ENCODE results near the gene PAQR7. TPM values are rescaled to one million over a fixed set of nuclear protein-coding genes. Genes with fewer than 3 reads are reported as not detected.

The PAQR7 gene
- total and polyA plus RNA-seq, 4 donors = 4.2 to 12.1 (median 6.6) TPM

GRCh38 chr1:25863486-25864262 lies 11.8 kb downstream of the PAQR7 start:
- no peak for ATAC-seq (ENCODE audit: insufficient read depth, low FRiP score)
- no peaks in the 10 kb centered on the region for H3K9me3 ChIP-seq (ENCODE audit: control insufficient read depth in 4 of 4, insufficient read depth in 3 of 4, low read length in 3 of 4)
- no peak overlapping the region for H3K4me3 ChIP-seq
- TF ChIP-seq, protein P1, sequence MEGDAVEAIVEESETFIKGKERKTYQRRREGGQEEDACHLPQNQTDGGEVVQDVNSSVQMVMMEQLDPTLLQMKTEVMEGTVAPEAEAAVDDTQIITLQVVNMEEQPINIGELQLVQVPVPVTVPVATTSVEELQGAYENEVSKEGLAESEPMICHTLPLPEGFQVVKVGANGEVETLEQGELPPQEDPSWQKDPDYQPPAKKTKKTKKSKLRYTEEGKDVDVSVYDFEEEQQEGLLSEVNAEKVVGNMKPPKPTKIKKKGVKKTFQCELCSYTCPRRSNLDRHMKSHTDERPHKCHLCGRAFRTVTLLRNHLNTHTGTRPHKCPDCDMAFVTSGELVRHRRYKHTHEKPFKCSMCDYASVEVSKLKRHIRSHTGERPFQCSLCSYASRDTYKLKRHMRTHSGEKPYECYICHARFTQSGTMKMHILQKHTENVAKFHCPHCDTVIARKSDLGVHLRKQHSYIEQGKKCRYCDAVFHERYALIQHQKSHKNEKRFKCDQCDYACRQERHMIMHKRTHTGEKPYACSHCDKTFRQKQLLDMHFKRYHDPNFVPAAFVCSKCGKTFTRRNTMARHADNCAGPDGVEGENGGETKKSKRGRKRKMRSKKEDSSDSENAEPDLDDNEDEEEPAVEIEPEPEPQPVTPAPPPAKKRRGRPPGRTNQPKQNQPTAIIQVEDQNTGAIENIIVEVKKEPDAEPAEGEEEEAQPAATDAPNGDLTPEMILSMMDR (IDR thresholded peaks at IDR 0.05; ENCODE audit: control extremely low read depth, extremely low read depth) = no peak
- H3K27me3 ChIP-seq (ENCODE audit: control insufficient read depth in 3 of 3, insufficient read depth in 3 of 3, low read length in 2 of 3) = no peaks in the 10 kb centered on the region
- H3K4me1 ChIP-seq (ENCODE audit: control insufficient read depth in 5 of 5, insufficient read depth in 5 of 5, low read length in 5 of 5) = peaks cover 0 to 7% (median 2%) of the 10 kb centered on the region in 5 donors
- H3K27ac ChIP-seq (ENCODE audit: low read depth in 1 of 2, low read length in 1 of 2) = no peak overlapping the region
- no peak overlapping the region for H3K9ac ChIP-seq (ENCODE audit: insufficient read depth in 1 of 2, low read length in 2 of 2)
- peaks cover 0 to 10% (median 4%) of the 10 kb centered on the region in 4 donors for H3K36me3 ChIP-seq (ENCODE audit: control insufficient read depth in 4 of 4, insufficient read depth in 4 of 4, low read length in 4 of 4)
- no peak for DNase-seq
- 95 to 96% methylated on average over 25 of the region's 25 CpGs for WGBS, 2 donors

- H3K27ac ChIP-seq (ENCODE audit: low read depth in 1 of 2, low read length in 1 of 2) = no peak overlapping the region
- TF ChIP-seq, protein P1 (IDR thresholded peaks at IDR 0.05; ENCODE audit: control extremely low read depth, extremely low read depth) = no peak
- DNase-seq = no peak
- peaks cover 0 to 10% (median 4%) of the 10 kb centered on the region in 4 donors for H3K36me3 ChIP-seq (ENCODE audit: control insufficient read depth in 4 of 4, insufficient read depth in 4 of 4, low read length in 4 of 4)
- H3K27me3 ChIP-seq (ENCODE audit: control insufficient read depth in 3 of 3, insufficient read depth in 3 of 3, low read length in 2 of 3) = no peaks in the 10 kb centered on the region
- H3K9me3 ChIP-seq (ENCODE audit: control insufficient read depth in 4 of 4, insufficient read depth in 3 of 4, low read length in 3 of 4) = no peaks in the 10 kb centered on the region
- H3K4me3 ChIP-seq = no peak overlapping the region
- H3K9ac ChIP-seq (ENCODE audit: insufficient read depth in 1 of 2, low read length in 2 of 2) = no peak overlapping the region
- H3K4me1 ChIP-seq (ENCODE audit: control insufficient read depth in 5 of 5, insufficient read depth in 5 of 5, low read length in 5 of 5) = peaks cover 0 to 8% (median 3%) of the 10 kb centered on the region in 5 donors
- no peak for ATAC-seq (ENCODE audit: insufficient read depth, low FRiP score)
- 91 to 96% methylated on average over 20 of the region's 20 CpGs for WGBS, 2 donors
Measured at GRCh38 chr1:25862785-25863485, 12.6 kb downstream of the PAQR7 start.

DNA sequence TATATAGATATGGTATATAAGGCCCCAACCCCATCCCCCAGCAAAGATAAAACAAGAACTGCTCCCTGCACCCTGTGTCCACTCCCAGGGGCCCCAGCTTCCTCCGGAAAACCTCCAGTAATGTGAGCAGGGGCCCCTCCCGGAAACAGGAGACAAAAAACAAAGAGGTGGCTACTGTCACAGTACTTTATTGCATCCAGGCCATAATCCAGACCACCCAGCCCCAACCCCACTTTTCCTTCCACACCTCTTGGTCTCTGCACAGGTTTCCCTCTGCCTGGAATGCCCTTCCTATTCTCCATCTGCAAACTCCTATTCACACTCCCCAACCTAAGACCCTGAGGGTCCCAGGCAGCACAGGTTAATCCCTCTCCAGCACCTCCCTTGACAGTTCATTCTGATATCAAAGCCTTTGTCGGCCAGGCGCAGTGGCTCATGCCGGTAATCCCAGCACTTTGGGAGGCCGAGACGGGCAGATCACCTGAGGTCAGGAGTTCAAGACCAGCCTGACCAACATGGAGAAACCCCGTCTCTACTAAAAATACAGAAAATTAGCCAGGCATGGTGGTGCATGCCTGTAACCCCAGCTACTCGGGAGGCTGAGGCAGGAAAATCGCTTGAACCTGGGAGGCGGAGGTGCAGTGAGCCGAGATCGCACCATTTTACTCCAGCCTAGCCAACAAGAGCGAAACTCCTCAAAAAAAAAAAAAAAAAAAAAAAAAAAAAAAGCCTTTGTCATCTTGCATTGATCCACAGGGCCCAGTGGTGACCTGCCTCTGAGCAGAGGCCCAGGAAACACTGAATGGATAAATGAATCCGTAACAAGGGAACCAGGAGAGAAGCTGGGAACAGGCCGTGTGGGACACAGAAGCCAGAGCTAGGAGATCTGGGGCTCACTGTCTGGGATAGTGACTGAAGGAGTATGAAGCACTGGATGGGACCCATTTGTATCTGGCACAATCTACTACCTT lies 13.9 kb downstream of the PAQR7 start:
- no peaks in the 10 kb centered on the region for H3K9me3 ChIP-seq (ENCODE audit: control insufficient read depth in 4 of 4, insufficient read depth in 3 of 4, low read length in 3 of 4)
- no peaks in the 10 kb centered on the region for H3K27me3 ChIP-seq (ENCODE audit: control insufficient read depth in 3 of 3, insufficient read depth in 3 of 3, low read length in 2 of 3)
- ATAC-seq (ENCODE audit: insufficient read depth, low FRiP score) (no peak), DNase-seq (peak in 2 of 3 donors; percentile 22 to 38)
- 52 to 63% methylated on average over 16 of the region's 16 CpGs for WGBS, 2 donors
- H3K36me3 ChIP-seq (ENCODE audit: control insufficient read depth in 4 of 4, insufficient read depth in 4 of 4, low read length in 4 of 4) = peaks cover 0 to 10% (median 4%) of the 10 kb centered on the region in 4 donors
- H3K9ac ChIP-seq (ENCODE audit: insufficient read depth in 1 of 2, low read length in 2 of 2) = no peak overlapping the region
- TF ChIP-seq, protein P1 (IDR thresholded peaks at IDR 0.05; ENCODE audit: control extremely low read depth, extremely low read depth) = no peak
- no peak overlapping the region for H3K27ac ChIP-seq (ENCODE audit: low read depth in 1 of 2, low read length in 1 of 2)
- peaks cover 0 to 8% (median 3%) of the 10 kb centered on the region in 5 donors for H3K4me1 ChIP-seq (ENCODE audit: control insufficient read depth in 5 of 5, insufficient read depth in 5 of 5, low read length in 5 of 5)
- H3K4me3 ChIP-seq = no peak overlapping the region
